Stimulated activated effector memory CD8-positive, alpha-beta T cell treated with anti-CD3 and anti-CD28 coated beads, Interleukin-12 subunit alpha, Interleukin-12 subunit beta, amount 100 ng/mL, for 72 hours (primary cell): Measurements from ENCODE around the gene SHROOM2.
A peak's percentile ranks its signal among the peaks of the same experiment; 100 is the strongest.
"Not testable (repeated sequence)": the region's sequence is repeated elsewhere in the genome, so short reads cannot be mapped to it uniquely, and the experiment has no call there.

Experiments used
- ATAC-seq: fragments of 150-1000 bp; cut with Tn5 transposase; 2 replicates; pipeline ENCODE4 v1.10.0; 2021
- DNase-seq, 2 donors: peaks; one replicate each; pipeline ENCODE4 v3.0.0; 2021 to 2022; ENCODE audit warnings: low spot score in 2 of 2
- H3K27ac Mint-ChIP-seq: one replicate; pipeline ENCODE4 v1.8.0; 2022; ENCODE audit warnings: mild to moderate bottlenecking, mixed read lengths
- H3K36me3 Mint-ChIP-seq: one replicate; pipeline ENCODE4 v1.8.0; 2022; ENCODE audit warnings: mild to moderate bottlenecking, mixed read lengths
- H3K4me1 Mint-ChIP-seq: one replicate; pipeline ENCODE4 v1.8.0; 2022; ENCODE audit warnings: mixed read lengths
- H3K4me3 Mint-ChIP-seq: one replicate; pipeline ENCODE4 v1.8.0; 2022; ENCODE audit warnings: mild to moderate bottlenecking, mixed read lengths
- H3K9me3 Mint-ChIP-seq: one replicate; pipeline ENCODE4 v1.8.0; 2022; ENCODE audit warnings: mixed read lengths

The SHROOM2 gene

GRCh38 chrX:9767375-9767774 is 18.9 kb upstream of the SHROOM2 start:
- no peaks in the 10 kb centered on the region for H3K4me1 Mint-ChIP-seq
- ATAC-seq: no peak
- no peaks in the 10 kb centered on the region for H3K36me3 Mint-ChIP-seq
- H3K9me3 Mint-ChIP-seq: no peaks in the 10 kb centered on the region
- no peak for DNase-seq
- no peak overlapping the region for H3K27ac Mint-ChIP-seq
- H3K4me3 Mint-ChIP-seq: no peak overlapping the region

DNA sequence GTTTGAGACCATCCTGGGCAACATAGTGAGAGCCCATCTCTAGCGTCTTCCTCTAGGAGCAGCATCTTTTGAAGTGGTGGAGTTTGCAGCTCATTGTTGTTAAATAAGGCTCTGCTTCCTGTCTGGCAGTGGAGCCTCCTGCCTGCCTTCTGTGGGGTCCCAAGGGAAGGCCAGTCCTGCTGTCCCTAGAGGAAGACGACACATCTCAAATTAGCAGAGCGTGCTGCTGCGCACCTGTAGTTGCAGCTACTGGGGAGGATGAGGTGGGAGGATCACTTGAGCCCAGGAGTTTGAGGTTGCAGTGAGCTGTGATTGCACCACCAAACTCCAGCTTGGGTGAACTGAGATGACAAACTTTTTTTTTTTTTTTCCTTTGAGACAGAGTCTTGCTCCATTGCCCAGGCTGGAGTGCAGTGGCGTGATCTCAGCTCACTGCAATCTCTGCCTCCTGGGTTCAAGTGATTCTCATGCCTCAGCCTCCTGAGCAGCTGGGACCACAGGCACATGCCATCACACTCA is 17.8 kb upstream of the SHROOM2 start:
- DNase-seq, H3K4me1 Mint-ChIP-seq, H3K36me3 Mint-ChIP-seq, H3K4me3 Mint-ChIP-seq, H3K27ac Mint-ChIP-seq, ATAC-seq, H3K9me3 Mint-ChIP-seq: not testable (repeated sequence)

- DNase-seq (no peak), ATAC-seq (no peak)
- Mint-ChIP-seq H3K36me3 (no peaks in the 10 kb centered on the region), H3K4me3 (no peak overlapping the region), H3K27ac (no peak overlapping the region), H3K4me1 (no peaks in the 10 kb centered on the region), H3K9me3 (no peaks in the 10 kb centered on the region)
Measured at GRCh38 chrX:9770319-9770718, 15.9 kb upstream of the SHROOM2 start.

DNA sequence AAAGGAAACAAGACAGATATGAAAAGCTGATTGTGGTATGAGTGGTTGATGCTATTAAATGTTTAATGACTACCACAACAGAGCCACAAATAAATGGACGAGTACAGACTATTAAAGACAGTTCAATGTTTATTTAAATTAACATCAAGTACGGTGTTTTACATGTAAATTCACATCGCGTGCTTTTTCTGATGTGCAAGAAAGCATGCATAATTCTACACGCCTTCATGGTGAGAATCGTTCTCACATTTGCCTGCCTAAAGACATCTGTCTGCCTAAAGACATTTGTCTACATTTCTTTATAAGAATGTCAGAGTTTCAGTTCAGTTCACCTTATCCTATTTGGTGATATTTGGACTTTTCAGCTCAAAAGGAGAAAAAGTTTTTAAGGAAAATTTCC is 13.3 kb upstream of the SHROOM2 start:
- H3K4me1 Mint-ChIP-seq: no peaks in the 10 kb centered on the region
- no peak for DNase-seq
- H3K4me3 Mint-ChIP-seq: no peak overlapping the region
- H3K9me3 Mint-ChIP-seq: no peaks in the 10 kb centered on the region
- no peaks in the 10 kb centered on the region for H3K36me3 Mint-ChIP-seq
- no peak for ATAC-seq
- no peak overlapping the region for H3K27ac Mint-ChIP-seq

DNA sequence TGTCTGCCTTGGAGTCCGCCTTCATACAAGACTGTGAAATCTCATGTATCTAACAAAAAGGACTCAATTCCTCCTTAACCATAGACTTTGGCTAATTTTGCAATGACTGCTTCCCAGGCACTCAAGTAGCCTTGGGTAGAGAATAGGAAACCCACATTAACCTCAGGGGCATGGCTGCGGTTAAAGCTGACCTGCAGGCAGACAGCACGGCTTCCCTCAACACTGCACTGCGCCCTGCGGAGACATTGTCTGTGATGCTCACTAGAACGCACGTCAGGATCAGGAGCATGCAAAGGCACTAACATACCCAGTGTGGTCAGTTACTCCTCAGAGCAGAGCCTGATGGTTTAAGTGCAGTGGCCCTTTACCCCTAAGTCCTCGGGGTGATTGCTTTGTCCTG is 10.3 kb upstream of the SHROOM2 start:
- Mint-ChIP-seq H3K4me3 (no peak overlapping the region), H3K9me3 (no peaks in the 10 kb centered on the region)

DNA sequence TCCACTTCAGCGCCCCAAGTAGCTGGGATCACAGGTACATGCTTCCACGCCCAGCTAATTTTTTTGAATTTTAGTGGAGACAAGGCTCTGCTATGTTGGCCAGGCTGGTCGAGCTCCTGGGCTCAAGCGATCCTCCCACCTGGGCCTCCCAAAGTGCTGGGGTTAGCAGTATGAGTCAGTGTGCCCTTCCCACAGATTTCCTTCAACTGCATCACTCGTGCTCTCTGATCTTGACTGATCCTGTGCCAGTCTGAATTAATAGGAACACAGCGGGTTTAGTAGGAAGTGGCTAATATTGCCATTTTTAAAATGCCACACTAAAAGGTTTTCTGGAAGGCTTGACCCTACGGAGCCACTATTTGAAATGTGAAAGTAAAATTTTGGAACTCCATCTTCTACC is 4.3 kb upstream of the SHROOM2 start:
- no peaks in the 10 kb centered on the region for H3K9me3 Mint-ChIP-seq
- DNase-seq: no peak
- no peaks in the 10 kb centered on the region for H3K4me1 Mint-ChIP-seq
- H3K4me3 Mint-ChIP-seq: no peak overlapping the region
- no peak overlapping the region for H3K27ac Mint-ChIP-seq
- ATAC-seq: no peak
- H3K36me3 Mint-ChIP-seq: no peaks in the 10 kb centered on the region

More for the DNA sequence above, 10.3 kb upstream of the SHROOM2 start:
- Mint-ChIP-seq H3K27ac (no peak overlapping the region), H3K36me3 (no peaks in the 10 kb centered on the region), H3K4me1 (no peaks in the 10 kb centered on the region)
- no peak for DNase-seq
- no peak for ATAC-seq

- H3K9me3 Mint-ChIP-seq: no peaks in the 10 kb centered on the region
- H3K4me1 Mint-ChIP-seq: no peaks in the 10 kb centered on the region
- no peaks in the 10 kb centered on the region for H3K36me3 Mint-ChIP-seq
- ATAC-seq: no peak
- H3K27ac Mint-ChIP-seq: no peak overlapping the region
- H3K4me3 Mint-ChIP-seq: no peak overlapping the region
- no peak for DNase-seq
Measured at GRCh38 chrX:9784332-9784731, 1.9 kb upstream of the SHROOM2 start.

DNA sequence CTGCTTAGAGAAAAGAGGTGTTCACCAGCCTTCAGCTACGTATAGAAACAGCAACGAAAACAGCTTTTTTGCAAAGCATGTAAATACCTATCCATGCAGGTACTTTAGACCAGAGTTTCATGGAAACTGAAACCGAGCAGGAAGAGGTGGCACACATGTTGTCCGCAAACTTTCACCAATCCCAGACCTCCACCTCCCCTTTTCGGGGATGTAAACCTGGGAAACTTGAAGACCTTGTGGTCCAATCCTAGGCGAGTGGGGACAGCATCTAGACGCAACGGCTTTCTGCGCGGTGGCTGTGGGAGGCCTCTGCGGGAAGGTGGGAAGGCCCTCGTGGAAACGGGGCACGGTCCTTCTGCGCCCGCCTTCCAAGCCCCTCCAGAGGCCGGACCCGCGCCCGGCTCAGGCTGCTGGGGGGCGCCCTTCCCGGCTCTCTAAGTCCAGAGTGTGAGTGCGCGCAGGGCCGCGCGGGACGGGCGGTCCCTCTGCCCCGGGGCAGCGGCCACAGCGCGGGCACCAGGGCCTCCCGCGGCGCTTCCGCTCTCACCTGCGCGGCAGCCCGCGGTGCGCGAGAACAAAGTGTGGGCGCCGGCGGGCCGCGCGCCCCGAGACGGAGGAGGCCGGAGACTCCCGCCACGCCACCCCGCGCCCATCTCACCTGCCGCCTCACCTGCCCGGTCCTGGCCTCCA is 830 bp upstream of the SHROOM2 start:
- DNase-seq (no peak), ATAC-seq (no peak)
- no peaks in the 10 kb centered on the region for H3K4me1 Mint-ChIP-seq
- no peak overlapping the region for H3K27ac Mint-ChIP-seq
- H3K36me3 Mint-ChIP-seq: no peaks in the 10 kb centered on the region
- no peaks in the 10 kb centered on the region for H3K9me3 Mint-ChIP-seq
- no peak overlapping the region for H3K4me3 Mint-ChIP-seq

- H3K4me1 Mint-ChIP-seq: no peaks in the 10 kb centered on the region
- no peak overlapping the region for H3K27ac Mint-ChIP-seq
- H3K4me3 Mint-ChIP-seq: peak overlapping the region; percentile 26
- no peak for ATAC-seq
- no peaks in the 10 kb centered on the region for H3K36me3 Mint-ChIP-seq
- no peak for DNase-seq
- no peaks in the 10 kb centered on the region for H3K9me3 Mint-ChIP-seq
Measured at GRCh38 chrX:9786798-9787635, 788 bp downstream of the SHROOM2 start.

DNA sequence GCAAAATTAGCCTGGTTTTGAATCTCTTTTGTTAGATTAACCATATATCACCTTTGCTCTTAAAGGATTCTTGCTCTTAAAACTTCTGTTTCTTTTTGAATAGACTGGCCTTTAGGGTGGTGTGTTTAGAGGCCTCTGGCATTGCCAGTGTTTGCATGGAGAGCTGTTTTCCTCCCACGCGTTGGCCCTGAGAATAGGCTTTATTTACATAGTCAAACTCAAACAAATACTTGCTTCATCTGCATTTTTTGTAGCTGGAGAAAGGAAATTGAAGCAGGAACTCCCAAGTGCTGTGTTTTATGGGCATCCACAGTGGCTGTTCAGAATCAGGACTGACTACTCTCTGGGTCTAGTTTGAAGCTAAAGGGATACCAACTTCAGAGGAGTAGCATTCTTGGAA is 2.7 kb downstream of the SHROOM2 start:
- ATAC-seq (no peak), DNase-seq (no peak)
- H3K27ac Mint-ChIP-seq: no peak overlapping the region
- H3K9me3 Mint-ChIP-seq: no peaks in the 10 kb centered on the region
- no peak overlapping the region for H3K4me3 Mint-ChIP-seq
- no peaks in the 10 kb centered on the region for H3K4me1 Mint-ChIP-seq
- no peaks in the 10 kb centered on the region for H3K36me3 Mint-ChIP-seq

DNA sequence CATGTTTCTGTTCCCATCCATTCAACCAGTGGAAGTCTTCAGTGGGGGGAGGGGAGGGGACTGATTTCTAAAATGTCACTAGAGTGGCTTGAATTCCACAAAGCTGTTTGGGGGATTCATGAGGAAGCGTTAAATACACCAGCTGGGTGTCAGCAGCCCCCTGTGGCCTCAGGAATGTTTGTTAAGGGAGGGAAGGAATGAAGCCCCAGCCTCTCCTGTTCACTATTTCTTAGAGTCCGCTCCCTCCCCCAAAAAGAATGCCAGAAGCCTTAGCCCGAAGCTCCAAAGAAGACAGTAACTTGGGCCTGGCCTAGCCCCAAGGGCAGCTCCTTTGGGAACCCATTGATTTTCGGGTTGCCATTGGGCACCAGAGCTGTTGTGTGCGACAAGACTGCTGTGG is 3.3 kb downstream of the SHROOM2 start:
- Mint-ChIP-seq H3K9me3 (no peaks in the 10 kb centered on the region), H3K36me3 (no peaks in the 10 kb centered on the region), H3K4me1 (no peaks in the 10 kb centered on the region), H3K27ac (no peak overlapping the region), H3K4me3 (no peak overlapping the region)
- DNase-seq (no peak), ATAC-seq (no peak)

DNA sequence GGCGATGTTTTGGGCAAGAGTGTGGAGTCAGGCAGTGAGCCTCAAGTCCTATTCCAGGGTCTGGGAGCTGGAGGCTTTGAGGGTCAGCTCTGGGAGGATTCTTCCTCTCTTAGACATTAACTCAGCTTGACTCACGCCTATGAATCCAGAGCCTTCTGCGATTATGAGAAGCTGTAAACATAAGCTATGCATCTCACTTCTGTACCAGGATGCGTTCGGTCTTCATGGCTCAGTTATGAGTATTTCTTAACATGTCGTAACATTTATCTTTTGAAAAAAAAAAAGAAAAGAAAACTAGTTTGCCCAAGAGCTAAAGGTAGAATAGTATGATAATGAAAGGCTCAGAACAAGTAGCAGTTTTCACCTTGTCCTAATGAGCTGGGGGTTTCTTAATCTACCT is 4.6 kb downstream of the SHROOM2 start:
- H3K27ac Mint-ChIP-seq: no peak overlapping the region

DNA sequence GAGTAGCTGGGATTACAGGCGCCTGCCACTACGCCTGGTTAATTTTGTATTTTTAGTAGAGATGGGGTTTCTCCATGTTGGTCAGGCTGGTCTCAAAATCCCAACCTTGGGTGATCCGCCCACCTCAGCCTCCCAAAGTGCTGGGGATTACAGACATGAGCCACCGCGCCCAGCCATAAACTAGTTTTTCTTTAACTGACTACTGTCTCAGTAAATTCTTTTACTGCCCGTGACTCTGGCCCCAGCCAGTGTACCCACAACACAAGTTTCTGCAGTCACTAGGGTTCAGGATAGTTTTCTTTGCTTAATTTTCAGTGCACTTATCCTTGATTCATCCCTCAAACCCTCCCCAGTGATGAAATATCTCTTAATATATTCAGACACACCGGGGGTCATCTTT is 8.3 kb downstream of the SHROOM2 start:
- no peak overlapping the region for H3K4me3 Mint-ChIP-seq
- H3K9me3 Mint-ChIP-seq: peaks cover 6% of the 10 kb centered on the region
- H3K27ac Mint-ChIP-seq: no peak overlapping the region
- H3K4me1 Mint-ChIP-seq: no peaks in the 10 kb centered on the region
- DNase-seq (no peak), ATAC-seq (no peak)
- H3K36me3 Mint-ChIP-seq: no peaks in the 10 kb centered on the region

More for the DNA sequence above, 4.6 kb downstream of the SHROOM2 start:
- Mint-ChIP-seq H3K4me3 (no peak overlapping the region), H3K36me3 (no peaks in the 10 kb centered on the region), H3K4me1 (no peaks in the 10 kb centered on the region), H3K9me3 (peaks cover 6% of the 10 kb centered on the region)
- ATAC-seq (no peak), DNase-seq (no peak)

GRCh38 chrX:9797384-9798360 is 11.4 kb downstream of the SHROOM2 start:
- H3K4me1 Mint-ChIP-seq: no peaks in the 10 kb centered on the region
- no peak overlapping the region for H3K27ac Mint-ChIP-seq
- ATAC-seq (no peak), DNase-seq (no peak)
- H3K9me3 Mint-ChIP-seq: peaks cover 10% of the 10 kb centered on the region
- H3K4me3 Mint-ChIP-seq: no peak overlapping the region
- no peaks in the 10 kb centered on the region for H3K36me3 Mint-ChIP-seq

GRCh38 chrX:9802737-9803136 is 16.5 kb downstream of the SHROOM2 start:
- H3K27ac Mint-ChIP-seq: no peak overlapping the region
- no peak overlapping the region for H3K4me3 Mint-ChIP-seq
- DNase-seq (no peak), ATAC-seq (no peak)
- no peaks in the 10 kb centered on the region for H3K4me1 Mint-ChIP-seq
- no peaks in the 10 kb centered on the region for H3K36me3 Mint-ChIP-seq
- peaks cover 4% of the 10 kb centered on the region for H3K9me3 Mint-ChIP-seq
